Adrenal gland (tissue), 5 donors: Measurements from ENCODE around the gene PDE7B.

Experiments used
- POLR2A ChIP-seq, 2 donors: fragments of 450-650 bp; IDR thresholded peaks; one replicate each; pipeline ENCODE4 v1.6.1; 2017; ENCODE audit warnings: antibody characterized with exemption in 2 of 2, mild to moderate bottlenecking in 2 of 2, moderate library complexity in 1 of 2
- TF ChIP-seq, protein P1 (sequence below), 6 experiments: fragments of 450-650 bp in 4 of 6; fragments of 200-600 bp in 2 of 6; sonication (generic) in 1 of 6; IDR thresholded peaks; 1 replicate in 5 of 6; 2 replicates in 1 of 6; pipeline versions ENCODE4 v1.5.1 to v1.8.0; 2016 to 2021; ENCODE audit warnings: antibody characterized with exemption in 6 of 6, mild to moderate bottlenecking in 2 of 6, moderate library complexity in 1 of 6
- donor health status: DM: no; HTN: no; CAD: no.

DNA sequence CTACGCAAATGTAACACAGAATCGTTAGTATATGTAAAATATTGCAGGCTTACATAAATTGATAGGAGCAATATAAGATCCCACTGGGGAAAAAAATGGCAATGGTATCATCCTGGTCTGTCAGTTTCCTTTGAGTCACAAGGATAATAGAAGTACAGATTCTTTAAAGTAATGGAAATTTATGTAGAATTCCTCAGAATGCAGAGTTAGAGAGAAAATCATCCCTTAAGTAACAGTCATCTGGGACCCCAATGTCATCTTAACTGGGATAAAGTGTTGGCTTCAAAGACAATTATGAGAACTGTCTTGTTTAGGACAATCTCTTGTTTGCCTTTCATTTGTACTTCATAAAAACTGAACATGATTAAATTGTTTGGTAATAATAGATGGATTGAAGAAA, 34.5 kb upstream of the PDE7B start:
- TF ChIP-seq, protein P1, sequence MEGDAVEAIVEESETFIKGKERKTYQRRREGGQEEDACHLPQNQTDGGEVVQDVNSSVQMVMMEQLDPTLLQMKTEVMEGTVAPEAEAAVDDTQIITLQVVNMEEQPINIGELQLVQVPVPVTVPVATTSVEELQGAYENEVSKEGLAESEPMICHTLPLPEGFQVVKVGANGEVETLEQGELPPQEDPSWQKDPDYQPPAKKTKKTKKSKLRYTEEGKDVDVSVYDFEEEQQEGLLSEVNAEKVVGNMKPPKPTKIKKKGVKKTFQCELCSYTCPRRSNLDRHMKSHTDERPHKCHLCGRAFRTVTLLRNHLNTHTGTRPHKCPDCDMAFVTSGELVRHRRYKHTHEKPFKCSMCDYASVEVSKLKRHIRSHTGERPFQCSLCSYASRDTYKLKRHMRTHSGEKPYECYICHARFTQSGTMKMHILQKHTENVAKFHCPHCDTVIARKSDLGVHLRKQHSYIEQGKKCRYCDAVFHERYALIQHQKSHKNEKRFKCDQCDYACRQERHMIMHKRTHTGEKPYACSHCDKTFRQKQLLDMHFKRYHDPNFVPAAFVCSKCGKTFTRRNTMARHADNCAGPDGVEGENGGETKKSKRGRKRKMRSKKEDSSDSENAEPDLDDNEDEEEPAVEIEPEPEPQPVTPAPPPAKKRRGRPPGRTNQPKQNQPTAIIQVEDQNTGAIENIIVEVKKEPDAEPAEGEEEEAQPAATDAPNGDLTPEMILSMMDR (IDR thresholded peaks at IDR 0.05), result no peak
- TF ChIP-seq POLR2A (IDR thresholded peaks at IDR 0.05), result no peak
